Activated CD4-positive, CD25-positive, alpha-beta regulatory T cell treated with anti-CD3 and anti-CD28 coated beads, Interleukin-2, amount 50 U/mL, for 72 hours (primary cell): ENCODE measurements around the gene ZNF573.
"Not testable (repeated sequence)": the region's sequence is repeated elsewhere in the genome, so short reads cannot be mapped to it uniquely, and the experiment has no call there.

Experiments used
- DNase-seq: peaks from one replicate; pipeline ENCODE4 v3.0.0; 2021

The ZNF573 gene

GRCh38 chr19:37779127-37780005 lies at the start of gene ZNF573:
Gene ZNF573, minus strand, starts transcription at chr19:37779586. Its CDS starts 5,857 bp downstream, at chr19:37773729.
- peak; percentile 72 for DNase-seq

- peak; percentile 31 for DNase-seq
Measured at GRCh38 chr19:37817180-37817981, 38.0 kb upstream of the ZNF573 start.

- not testable (repeated sequence) for DNase-seq
Measured at GRCh38 chr19:37815611-37816010, 36.2 kb upstream of the ZNF573 start.

- DNase-seq, result no peak
Measured at GRCh38 chr19:37813340-37813739, 34.0 kb upstream of the ZNF573 start.

GRCh38 chr19:37809366-37809765 lies 30.0 kb upstream of the ZNF573 start:
- no peak for DNase-seq

GRCh38 chr19:37803249-37803840 lies 24.0 kb upstream of the ZNF573 start:
- no peak for DNase-seq

GRCh38 chr19:37790244-37790925 lies 11.0 kb upstream of the ZNF573 start:
- no peak for DNase-seq

- DNase-seq, result no peak
Measured at GRCh38 chr19:37778613-37779126, 716 bp downstream of the ZNF573 start.

- no peak for DNase-seq
Measured at GRCh38 chr19:37770985-37771384, 8.4 kb downstream of the ZNF573 start.

- no peak for DNase-seq
Measured at GRCh38 chr19:37763488-37763887, 15.9 kb downstream of the ZNF573 start.

GRCh38 chr19:37757683-37758082 lies 21.7 kb downstream of the ZNF573 start:
- DNase-seq, result not testable (repeated sequence)

- no peak for DNase-seq
Measured at GRCh38 chr19:37738371-37738770, 41.0 kb downstream of the ZNF573 start.

GRCh38 chr19:37725181-37725580 lies 54.2 kb downstream of the ZNF573 start:
- no peak for DNase-seq

- no peak for DNase-seq
Measured at GRCh38 chr19:37719927-37720265, 59.5 kb downstream of the ZNF573 start.

- peak; percentile 88 for DNase-seq
Measured at GRCh38 chr19:37719111-37719926, 60.1 kb downstream of the ZNF573 start, which contains the start of gene ZNF607. Gene ZNF607, minus strand, starts transcription at chr19:37719761. Its CDS starts 8,143 bp downstream, at chr19:37711618.

GRCh38 chr19:37718304-37718703 lies 61.1 kb downstream of the ZNF573 start:
- no peak for DNase-seq

- DNase-seq, result no peak
Measured at GRCh38 chr19:37716140-37716539, 63.2 kb downstream of the ZNF573 start.

- DNase-seq, result no peak
Measured at GRCh38 chr19:37706052-37706605, 73.3 kb downstream of the ZNF573 start.

GRCh38 chr19:37699057-37699456 lies 80.3 kb downstream of the ZNF573 start:
- DNase-seq, result no peak

GRCh38 chr19:37698216-37698615 lies 81.2 kb downstream of the ZNF573 start:
- DNase-seq, result no peak

- DNase-seq, result no peak
Measured at GRCh38 chr19:37695144-37695899, 84.1 kb downstream of the ZNF573 start.
